Keratinocyte (primary cell): ENCODE results near the gene RGL3. TPM values are rescaled to one million over a fixed set of nuclear protein-coding genes. Genes with fewer than 3 reads are reported as not detected.

Experiments used
- DNase-seq: peaks from one replicate; pipeline ENCODE4 v3.0.0-alpha.2; 2011; ENCODE audit warnings: low read depth, missing footprints, low spot score
- FAIRE-seq: peaks from 2 replicates; lab custom pipeline; 2011; peaks lifted over from hg19 to GRCh38; lab: Jason Lieb, UNC
- H2AFZ ChIP-seq: 2 replicates; pipeline ENCODE4 v1.6.0; 2012; ENCODE audit warnings: low read length, control low read depth, inconsistent platforms; ENCODE audit not compliant: control insufficient read depth
- H3K27ac ChIP-seq: 2 replicates; pipeline ENCODE4 v1.5.1; 2011; ENCODE audit warnings: low read length; ENCODE audit not compliant: control insufficient read depth, insufficient read depth
- H3K27me3 ChIP-seq: 3 replicates; pipeline ENCODE4 v1.6.0; 2011; ENCODE audit warnings: low read length; ENCODE audit not compliant: control insufficient read depth, insufficient read depth; ENCODE audit errors: extremely low read depth
- H3K36me3 ChIP-seq, 2 experiments: 2 replicates in 1 of 2; 3 replicates in 1 of 2; pipeline ENCODE4 v1.5.1; 2011; ENCODE audit warnings: low read length in 2 of 2, mild to moderate bottlenecking in 1 of 2; ENCODE audit not compliant: control insufficient read depth in 2 of 2, insufficient read depth in 2 of 2; ENCODE audit errors: extremely low read depth in 1 of 2
- H3K4me1 ChIP-seq: 3 replicates; pipeline ENCODE4 v1.5.1; 2011; ENCODE audit warnings: low read length; ENCODE audit not compliant: control insufficient read depth, insufficient read depth; ENCODE audit errors: extremely low read depth
- H3K4me2 ChIP-seq: 3 replicates; pipeline ENCODE4 v1.6.0; 2011; ENCODE audit warnings: low read depth, low read length; ENCODE audit not compliant: control insufficient read depth, insufficient read depth; ENCODE audit errors: extremely low read depth
- H3K4me3 ChIP-seq, 3 experiments: fragments of 200-600 bp in 1 of 3; sonication (generic) in 1 of 3; 2 replicates in 2 of 3; 3 replicates in 1 of 3; pipeline ENCODE4 v1.5.1; 2011 to 2016; ENCODE audit warnings: low read length in 3 of 3, mild to moderate bottlenecking in 3 of 3, control low read depth in 2 of 3, inconsistent platforms in 1 of 3, low read depth in 1 of 3, mixed read lengths in 1 of 3, mixed run types in 1 of 3, moderate library complexity in 1 of 3; ENCODE audit not compliant: control insufficient read depth in 2 of 3, insufficient read depth in 2 of 3; ENCODE audit errors: extremely low read depth in 1 of 3
- H3K79me2 ChIP-seq: 2 replicates; pipeline ENCODE4 v1.6.0; 2012; ENCODE audit warnings: low read length; ENCODE audit not compliant: control insufficient read depth, insufficient read depth
- H3K9ac ChIP-seq: 3 replicates; pipeline ENCODE4 v1.6.0; 2011; ENCODE audit warnings: low read length; ENCODE audit not compliant: control insufficient read depth, insufficient read depth; ENCODE audit errors: extremely low read depth
- H3K9me1 ChIP-seq: 3 replicates; pipeline ENCODE4 v1.6.0; 2011; ENCODE audit warnings: low read length; ENCODE audit not compliant: control insufficient read depth, insufficient read depth; ENCODE audit errors: extremely low read depth
- H3K9me3 ChIP-seq: 2 replicates; pipeline ENCODE4 v1.5.1; 2012; ENCODE audit warnings: low read depth, low read length; ENCODE audit not compliant: control insufficient read depth
- H4K20me1 ChIP-seq: 3 replicates; pipeline ENCODE4 v1.6.0; 2011; ENCODE audit warnings: low read length; ENCODE audit not compliant: control insufficient read depth, insufficient read depth; ENCODE audit errors: extremely low read depth
- EZH2 ChIP-seq: IDR thresholded peaks from one replicate; pipeline ENCODE4 v1.6.1; 2012; ENCODE audit warnings: inconsistent platforms, mild to moderate bottlenecking, low read length, moderate library complexity
- dilution Hi-C: fragments of 300-500 bp; cut with MboI; formaldehyde crosslinking; loops from one replicate; pipeline ENCODE4 v1.7.0; 2020; ENCODE audit warnings: low sequenced_read_pairs; ENCODE audit not compliant: extremely low pct_ligation_motif_present
- polyA plus RNA-seq, 5 experiments: library from polyadenylated mRNA; depleted of rRNA in 3 of 5; stranded (reverse) in 3 of 5; stranded (forward) in 1 of 5; unstranded in 1 of 5; fragments of >200 nt; gene quantifications; 1 replicate in 1 of 5; 2 replicates in 3 of 5; 3 replicates in 1 of 5; pipeline versions ENCODE4 v1.2.1 to v1.2.3, GENCODE V29; 2011 to 2012; ENCODE audit warnings: missing spikeins in 2 of 5, low read depth in 1 of 5, low replicate concordance in 1 of 5
- TF ChIP-seq, protein P1 (sequence below), 3 experiments: IDR thresholded peaks in 1 of 3; conservative IDR thresholded peaks in 1 of 3; optimal IDR thresholded peaks in 1 of 3; 2 replicates in 2 of 3; 3 replicates in 1 of 3; pipeline versions ENCODE3 to v1.5.1; 2011; ENCODE audit warnings: low read length in 3 of 3, mild to moderate bottlenecking in 3 of 3, moderate library complexity in 2 of 3, control low read depth in 1 of 3, inconsistent platforms in 1 of 3; ENCODE audit not compliant: insufficient read depth in 2 of 3; ENCODE audit errors: extremely low read depth in 1 of 3

RGL3 gene
- polyA plus RNA-seq, 1 donor (not counting 4 experiments of a cell fraction or from before 2014, with no cell fraction given) = not detected

DNA sequence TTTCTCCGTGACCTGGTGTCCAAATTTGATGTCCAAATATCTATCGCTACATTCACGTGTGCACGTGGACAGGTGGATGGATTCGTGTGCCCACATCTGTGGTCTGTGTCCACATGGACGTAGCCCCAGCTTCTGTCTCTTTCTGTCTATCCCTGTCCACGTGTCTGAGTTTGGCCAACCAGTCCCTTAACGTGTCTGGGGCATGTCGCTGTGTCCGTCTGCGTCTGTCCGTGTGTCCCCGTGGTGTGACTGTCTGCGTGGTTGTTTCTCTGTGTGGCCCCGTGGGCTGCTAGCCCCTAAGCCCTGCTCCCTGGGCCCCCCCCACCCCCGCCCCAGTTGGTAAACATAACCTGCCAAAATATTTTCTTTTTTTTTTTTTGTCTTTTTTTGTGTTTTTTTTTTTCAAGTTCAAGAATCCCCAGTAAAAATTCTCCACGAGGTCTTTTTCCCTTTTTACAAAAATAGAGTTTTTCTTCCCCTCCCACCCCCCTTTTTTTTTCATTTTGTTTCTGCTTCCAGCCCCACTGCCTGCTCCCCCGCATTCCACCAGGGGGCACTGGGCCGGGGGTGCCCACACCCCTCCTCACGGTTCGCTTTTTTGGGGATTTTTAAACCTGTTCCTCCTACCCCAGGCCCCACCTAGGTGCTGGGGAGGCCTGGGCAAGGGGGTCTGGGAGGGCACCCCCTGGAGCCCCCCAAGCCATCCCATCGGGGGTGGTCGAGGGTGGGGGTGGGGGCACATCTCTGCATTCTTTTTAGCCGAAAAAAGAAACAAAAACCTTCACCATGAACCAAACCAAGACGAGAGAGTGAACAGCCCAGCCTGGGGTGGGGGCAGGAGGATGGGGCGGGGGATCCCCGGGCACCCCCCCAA is 34.6 kb upstream of the RGL3 start:
- dilution Hi-C loops = no loop called here
- Histone ChIP-seq H3K4me3 (no peak overlapping the region), H4K20me1 (no peaks in the 10 kb centered on the region), H3K36me3 (peaks cover 5 to 6% of the 10 kb centered on the region in 2 experiments), H3K79me2 (no peaks in the 10 kb centered on the region), H3K27me3 (no peaks in the 10 kb centered on the region), H3K9me3 (no peaks in the 10 kb centered on the region), H3K4me1 (no peaks in the 10 kb centered on the region), H3K9ac (no peak overlapping the region), H3K27ac (no peak overlapping the region), H3K9me1 (no peaks in the 10 kb centered on the region), H2AFZ (no peak overlapping the region), H3K4me2 (no peak overlapping the region)
- TF ChIP-seq, protein P1, sequence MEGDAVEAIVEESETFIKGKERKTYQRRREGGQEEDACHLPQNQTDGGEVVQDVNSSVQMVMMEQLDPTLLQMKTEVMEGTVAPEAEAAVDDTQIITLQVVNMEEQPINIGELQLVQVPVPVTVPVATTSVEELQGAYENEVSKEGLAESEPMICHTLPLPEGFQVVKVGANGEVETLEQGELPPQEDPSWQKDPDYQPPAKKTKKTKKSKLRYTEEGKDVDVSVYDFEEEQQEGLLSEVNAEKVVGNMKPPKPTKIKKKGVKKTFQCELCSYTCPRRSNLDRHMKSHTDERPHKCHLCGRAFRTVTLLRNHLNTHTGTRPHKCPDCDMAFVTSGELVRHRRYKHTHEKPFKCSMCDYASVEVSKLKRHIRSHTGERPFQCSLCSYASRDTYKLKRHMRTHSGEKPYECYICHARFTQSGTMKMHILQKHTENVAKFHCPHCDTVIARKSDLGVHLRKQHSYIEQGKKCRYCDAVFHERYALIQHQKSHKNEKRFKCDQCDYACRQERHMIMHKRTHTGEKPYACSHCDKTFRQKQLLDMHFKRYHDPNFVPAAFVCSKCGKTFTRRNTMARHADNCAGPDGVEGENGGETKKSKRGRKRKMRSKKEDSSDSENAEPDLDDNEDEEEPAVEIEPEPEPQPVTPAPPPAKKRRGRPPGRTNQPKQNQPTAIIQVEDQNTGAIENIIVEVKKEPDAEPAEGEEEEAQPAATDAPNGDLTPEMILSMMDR (optimal IDR thresholded peaks at IDR 0.05 in 1 of 3, IDR thresholded peaks at IDR 0.05 in 1 of 3, conservative IDR thresholded peaks at IDR 0.05 in 1 of 3; ENCODE audit: extremely low read depth in 1 of 3, insufficient read depth in 2 of 3, low read length in 3 of 3) = peak in 2 of 3 experiments; percentile 4 to 17
- TF ChIP-seq EZH2 = no peak
- FAIRE-seq (no peak), DNase-seq (no peak)

DNA sequence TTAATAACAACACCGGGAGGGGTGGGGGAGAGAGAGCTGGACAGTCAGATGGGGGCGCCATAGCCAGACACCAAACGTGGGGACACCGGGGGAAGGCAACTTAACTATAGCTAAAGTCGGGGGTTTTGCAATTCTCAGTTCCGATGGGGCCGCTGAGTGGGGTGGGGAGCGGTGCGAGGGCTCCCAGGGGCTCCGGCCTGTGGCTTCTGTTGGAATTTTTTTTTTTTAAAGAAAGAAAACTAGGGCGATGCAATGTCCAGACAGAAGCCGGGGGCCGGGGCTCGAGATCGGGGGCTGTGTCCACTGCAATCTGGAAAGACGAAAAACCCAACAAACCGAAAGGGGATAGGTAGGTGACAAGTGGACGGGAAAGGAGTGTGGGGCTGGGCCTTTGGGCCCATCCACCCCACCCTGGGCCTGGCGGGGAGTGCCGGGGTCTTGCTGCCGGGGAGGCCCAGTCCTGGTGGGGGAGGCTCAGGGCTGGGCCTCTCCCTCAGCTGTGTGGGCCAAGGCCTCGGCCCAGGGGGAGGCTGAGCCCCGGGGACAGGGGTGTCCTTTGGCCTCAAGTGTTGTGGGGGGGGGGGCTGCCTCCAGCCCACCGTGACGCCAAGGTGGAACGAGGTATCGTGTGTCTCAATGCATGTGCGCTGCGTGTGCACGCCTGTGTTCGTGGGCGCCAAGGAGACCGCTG is 33.7 kb upstream of the RGL3 start:
- Histone ChIP-seq H3K4me2 (no peak overlapping the region), H3K27ac (no peak overlapping the region), H3K36me3 (peaks cover 12 to 13% of the 10 kb centered on the region in 2 experiments), H3K79me2 (no peaks in the 10 kb centered on the region), H3K4me1 (no peaks in the 10 kb centered on the region), H3K27me3 (no peaks in the 10 kb centered on the region), H3K9me1 (no peaks in the 10 kb centered on the region), H3K4me3 (no peak overlapping the region), H4K20me1 (no peaks in the 10 kb centered on the region), H2AFZ (no peak overlapping the region), H3K9ac (no peak overlapping the region), H3K9me3 (no peaks in the 10 kb centered on the region)
- no peak for TF ChIP-seq EZH2
- TF ChIP-seq, protein P1 (optimal IDR thresholded peaks at IDR 0.05 in 1 of 3, IDR thresholded peaks at IDR 0.05 in 1 of 3, conservative IDR thresholded peaks at IDR 0.05 in 1 of 3; ENCODE audit: extremely low read depth in 1 of 3, insufficient read depth in 2 of 3, low read length in 3 of 3) = peak in 1 of 3 experiments; percentile 24
- DNase-seq (no peak), FAIRE-seq (no peak)
- dilution Hi-C loops = no loop called here
